ENCODE measurements around the gene IRAK2.

DNA sequence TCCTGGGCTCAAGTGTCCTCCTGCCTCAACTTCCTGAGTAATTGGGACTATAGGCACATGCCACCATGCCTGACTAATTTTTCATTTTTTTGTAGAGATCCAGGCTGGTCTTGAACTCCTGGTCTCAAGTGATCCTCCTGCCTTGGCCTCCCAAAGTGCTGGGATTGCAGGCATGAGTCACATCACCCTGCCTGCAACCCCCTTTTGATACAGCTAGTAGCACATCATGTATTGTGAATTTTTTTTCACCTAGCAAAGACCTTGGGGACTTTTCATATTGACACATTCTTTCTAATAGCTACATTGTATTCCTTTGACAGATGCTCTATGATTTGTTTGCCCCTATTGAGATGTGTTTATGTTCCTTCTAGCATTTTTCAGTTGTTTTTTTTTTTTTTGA lies 14.2 kb downstream of the IRAK2 start:
- TF ChIP-seq EZH2 (IDR thresholded peaks at IDR 0.05; ENCODE audit: insufficient read depth, low read length) = no peak
- TF ChIP-seq, protein P1, sequence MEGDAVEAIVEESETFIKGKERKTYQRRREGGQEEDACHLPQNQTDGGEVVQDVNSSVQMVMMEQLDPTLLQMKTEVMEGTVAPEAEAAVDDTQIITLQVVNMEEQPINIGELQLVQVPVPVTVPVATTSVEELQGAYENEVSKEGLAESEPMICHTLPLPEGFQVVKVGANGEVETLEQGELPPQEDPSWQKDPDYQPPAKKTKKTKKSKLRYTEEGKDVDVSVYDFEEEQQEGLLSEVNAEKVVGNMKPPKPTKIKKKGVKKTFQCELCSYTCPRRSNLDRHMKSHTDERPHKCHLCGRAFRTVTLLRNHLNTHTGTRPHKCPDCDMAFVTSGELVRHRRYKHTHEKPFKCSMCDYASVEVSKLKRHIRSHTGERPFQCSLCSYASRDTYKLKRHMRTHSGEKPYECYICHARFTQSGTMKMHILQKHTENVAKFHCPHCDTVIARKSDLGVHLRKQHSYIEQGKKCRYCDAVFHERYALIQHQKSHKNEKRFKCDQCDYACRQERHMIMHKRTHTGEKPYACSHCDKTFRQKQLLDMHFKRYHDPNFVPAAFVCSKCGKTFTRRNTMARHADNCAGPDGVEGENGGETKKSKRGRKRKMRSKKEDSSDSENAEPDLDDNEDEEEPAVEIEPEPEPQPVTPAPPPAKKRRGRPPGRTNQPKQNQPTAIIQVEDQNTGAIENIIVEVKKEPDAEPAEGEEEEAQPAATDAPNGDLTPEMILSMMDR (IDR thresholded peaks at IDR 0.05; ENCODE audit: insufficient read depth, low read depth, low read length) = no peak

Measured in astrocyte (in vitro differentiated cells and primary cell).